SK-N-SH (cell line): Measurements from ENCODE around the gene TTC9.

Experiments used
- CTCF ChIP-seq: fragments of 200-600 bp; sonication (generic); IDR thresholded peaks from 2 replicates; pipeline ENCODE4 v1.6.1; 2017; ENCODE audit warnings: antibody characterized with exemption, mild to moderate bottlenecking, moderate library complexity
- EP300 ChIP-seq, 2 experiments: IDR thresholded peaks; 2 replicates each; pipeline versions ENCODE4 v1.4.0 to v1.6.1; 2012; ENCODE audit warnings: borderline replicate concordance in 1 of 2, low read depth in 1 of 2, low read length in 1 of 2
- EZH2phosphoT487 ChIP-seq: fragments of 200-600 bp; sonication (generic); IDR thresholded peaks from 2 replicates; pipeline ENCODE4 v1.6.1; 2017; ENCODE audit warnings: low read depth, mixed run types, mild to moderate bottlenecking, antibody characterized with exemption, moderate library complexity, borderline replicate concordance
- RCOR1 ChIP-seq: fragments of 150-350 bp; IDR thresholded peaks from 2 replicates; pipeline ENCODE4 v1.6.1; 2017; ENCODE audit warnings: antibody characterized with exemption, low read length
- TF ChIP-seq, protein P1 (sequence below): fragments of 150-350 bp; IDR thresholded peaks from 2 replicates; pipeline ENCODE4 v1.6.1; 2017; ENCODE audit warnings: antibody characterized with exemption, low read length, low read depth, borderline replicate concordance

- TF ChIP-seq, protein P1, sequence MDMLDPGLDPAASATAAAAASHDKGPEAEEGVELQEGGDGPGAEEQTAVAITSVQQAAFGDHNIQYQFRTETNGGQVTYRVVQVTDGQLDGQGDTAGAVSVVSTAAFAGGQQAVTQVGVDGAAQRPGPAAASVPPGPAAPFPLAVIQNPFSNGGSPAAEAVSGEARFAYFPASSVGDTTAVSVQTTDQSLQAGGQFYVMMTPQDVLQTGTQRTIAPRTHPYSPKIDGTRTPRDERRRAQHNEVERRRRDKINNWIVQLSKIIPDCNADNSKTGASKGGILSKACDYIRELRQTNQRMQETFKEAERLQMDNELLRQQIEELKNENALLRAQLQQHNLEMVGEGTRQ: no peak
- TF ChIP-seq CTCF (no peak), EZH2phosphoT487 (no peak), EP300 (IDR thresholded peaks at IDR 0.05; ENCODE audit: borderline replicate concordance in 1 of 2, low read depth in 1 of 2, low read length in 1 of 2) (no peak), RCOR1 (no peak)
Observed at GRCh38 chr14:70654632-70655031, 12.9 kb downstream of the TTC9 start.
